H1 (cell line): ENCODE data around the gene PLA2G2E. TPM values are rescaled to one million over a fixed set of nuclear protein-coding genes. Genes with fewer than 3 reads are reported as not detected.

Experiments used
- CHD7 ChIP-seq: fragments of 300-600 bp; sonication (generic); IDR thresholded peaks from 2 replicates; pipeline ENCODE4 v1.7.1; 2012; ENCODE audit warnings: low read length, moderate library complexity, mild to moderate bottlenecking, inconsistent platforms; ENCODE audit not compliant: insufficient replicate concordance
- EZH2 ChIP-seq: fragments of 200-600 bp; sonication (generic); IDR thresholded peaks from 2 replicates; pipeline ENCODE4 v1.7.1; 2012; ENCODE audit warnings: low read depth, mild to moderate bottlenecking, moderate library complexity, low read length, inconsistent platforms; ENCODE audit not compliant: severe bottlenecking
- NANOG ChIP-seq: IDR thresholded peaks from 2 replicates; pipeline ENCODE4 v1.6.1; 2011; ENCODE audit warnings: low read length, low read depth, mild to moderate bottlenecking, inconsistent platforms; ENCODE audit not compliant: insufficient read depth, poor library complexity, severe bottlenecking
- polyA plus RNA-seq, 7 experiments: library from polyadenylated mRNA; depleted of rRNA in 3 of 7; stranded (reverse) in 5 of 7; unstranded in 2 of 7; fragments of >200 nt in 5 of 7; fragments of 200-250 nt in 2 of 7; gene quantifications; 1 replicate in 5 of 7; 2 replicates in 1 of 7; 4 replicates in 1 of 7; pipeline versions ENCODE4 v1.2.1 to v1.2.3, GENCODE V29; 2011 to 2013; ENCODE audit warnings: missing spikeins in 2 of 7, mixed read lengths in 2 of 7
- total RNA-seq: library from RNA; stranded (reverse); fragmentation: NEBNext Ultra II Directional; extraction: Animal tissue kit (Norgen Biotek cat#: 25700); gene quantifications from 2 replicates; pipeline ENCODE4 v1.2.1, GENCODE V29; 2021

PLA2G2E gene
- total and polyA plus RNA-seq, 2 of the 8 experiments (the other 6 are each of a cell fraction or from before 2014, with no cell fraction given) = not detected

GRCh38 chr1:19954059-19954458, 30.6 kb upstream of the PLA2G2E start (continued):
- no peak for TF ChIP-seq CHD7
- TF ChIP-seq EZH2 = no peak
- TF ChIP-seq NANOG = no peak
